GM19455 (cell line): ENCODE results near the gene SST.

Experiments used
- ATAC-seq: cut with Tn5 transposase; IDR thresholded peaks from one replicate; pipeline ENCODE4 v1.9.1; 2021; ENCODE audit not compliant: unreplicated experiment

Gene SST

DNA sequence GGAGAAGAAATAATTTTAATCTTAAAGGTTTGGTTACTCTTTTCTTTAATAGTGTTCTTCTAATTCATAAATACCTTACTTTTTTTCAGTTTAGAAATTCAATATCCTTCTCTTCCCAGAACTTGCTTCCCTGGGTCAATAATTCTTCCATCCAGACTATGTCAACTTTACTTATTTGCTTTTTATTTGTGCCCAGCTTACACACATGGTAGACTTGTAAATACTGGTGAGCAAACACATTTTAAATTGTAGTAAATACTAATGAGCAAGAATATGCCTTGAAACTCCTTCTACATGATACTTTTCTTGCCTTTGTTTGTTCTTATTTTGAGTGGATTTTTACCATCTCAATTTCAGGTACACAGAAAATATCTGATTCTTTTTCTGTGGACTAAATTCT is 33.7 kb downstream of the SST start:
- no peak for ATAC-seq

DNA sequence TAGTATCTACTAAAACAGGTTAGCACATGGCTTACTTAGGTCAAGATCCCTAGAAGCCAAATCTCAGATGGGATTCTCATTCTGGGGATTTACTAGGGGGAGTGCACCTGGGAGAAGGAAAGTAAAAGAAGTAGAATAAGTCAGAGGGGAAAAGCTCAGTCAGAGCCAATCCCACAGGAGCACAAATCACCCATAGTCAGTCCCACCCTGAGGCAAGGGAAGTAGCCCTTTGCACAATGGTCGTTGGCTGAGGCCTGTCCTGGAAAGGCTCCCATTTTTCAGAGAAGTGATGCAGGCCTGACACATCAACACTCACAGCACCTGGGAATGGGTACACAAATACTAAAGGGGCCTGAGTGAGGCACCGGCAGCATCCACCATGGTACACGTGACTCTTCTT is 39.8 kb downstream of the SST start:
- ATAC-seq = no peak

DNA sequence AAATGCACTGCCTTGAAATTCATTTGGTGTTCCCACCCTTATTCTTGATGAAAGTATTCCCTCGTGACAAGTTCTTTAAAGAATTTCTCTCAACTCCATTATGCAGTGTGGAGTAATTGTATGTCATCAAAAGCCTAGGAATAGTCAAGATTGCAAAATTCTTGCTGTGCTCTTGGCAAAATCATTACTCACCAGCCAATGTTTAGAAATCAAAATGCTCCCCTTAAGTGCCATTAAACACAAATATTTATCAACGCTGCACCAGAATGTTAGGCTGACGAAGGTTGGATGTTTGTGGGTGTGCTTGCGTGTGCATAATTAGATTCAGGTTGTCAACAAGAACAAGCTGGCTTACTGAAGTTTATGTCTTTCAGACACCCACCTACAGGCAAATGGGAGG is 40.5 kb downstream of the SST start:
- ATAC-seq = no peak

DNA sequence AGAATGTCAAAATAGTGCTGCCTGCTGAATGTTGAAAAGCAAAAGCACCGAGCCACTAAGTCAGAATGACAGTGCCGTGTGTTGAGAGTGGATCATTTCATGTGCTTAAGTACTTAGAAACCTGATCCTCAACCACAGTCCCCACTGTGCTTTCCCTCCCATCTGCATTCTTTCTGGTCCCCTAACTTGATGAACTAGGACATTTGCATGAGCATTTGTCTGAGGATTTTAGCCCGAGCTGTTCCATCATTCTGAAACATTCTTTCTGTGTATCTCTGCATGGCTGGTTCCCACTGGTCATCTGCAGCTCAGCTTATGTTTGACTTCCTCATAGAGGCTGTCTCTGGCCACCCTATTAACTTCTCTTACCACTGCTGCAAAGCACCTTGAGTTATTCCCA is 42.0 kb downstream of the SST start:
- no peak for ATAC-seq

DNA sequence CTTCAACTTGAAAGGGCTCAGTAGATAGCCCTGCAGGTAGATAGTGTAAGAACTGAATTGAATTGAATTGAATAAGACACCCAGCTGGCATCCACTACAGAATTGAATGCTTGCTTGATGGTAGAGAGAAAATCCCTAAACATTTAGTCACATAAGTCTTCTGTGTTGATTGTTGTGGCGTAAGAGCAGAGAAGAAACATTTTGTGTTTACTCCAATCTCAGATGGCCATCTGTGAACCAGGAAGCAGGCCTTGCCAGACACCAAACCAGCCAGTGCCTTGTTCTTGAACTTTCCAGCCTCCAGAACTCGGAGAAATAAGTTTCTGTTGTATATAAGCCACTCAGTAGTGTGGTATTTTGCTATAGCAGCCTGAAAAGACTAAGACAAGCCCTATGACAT is 43.6 kb downstream of the SST start:
- no peak for ATAC-seq

DNA sequence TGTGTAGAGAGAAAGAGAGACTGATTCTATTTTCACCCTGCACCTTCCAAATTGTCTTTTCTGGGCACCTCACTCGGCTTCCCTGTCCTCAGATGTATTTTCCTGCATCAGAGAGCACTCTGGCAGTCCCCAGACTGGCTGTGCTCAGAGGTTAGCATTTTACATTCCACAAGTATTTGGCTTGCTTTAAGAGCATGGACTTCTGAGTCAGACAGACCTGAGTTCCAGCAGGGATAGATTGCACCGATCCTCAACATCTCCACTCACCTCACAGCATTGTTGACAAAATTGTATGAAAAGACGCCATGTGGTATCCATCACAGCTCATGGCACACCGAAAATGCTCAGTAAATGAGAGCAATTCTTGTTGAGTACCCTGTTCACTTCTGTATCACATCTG is 45.6 kb downstream of the SST start:
- no peak for ATAC-seq

DNA sequence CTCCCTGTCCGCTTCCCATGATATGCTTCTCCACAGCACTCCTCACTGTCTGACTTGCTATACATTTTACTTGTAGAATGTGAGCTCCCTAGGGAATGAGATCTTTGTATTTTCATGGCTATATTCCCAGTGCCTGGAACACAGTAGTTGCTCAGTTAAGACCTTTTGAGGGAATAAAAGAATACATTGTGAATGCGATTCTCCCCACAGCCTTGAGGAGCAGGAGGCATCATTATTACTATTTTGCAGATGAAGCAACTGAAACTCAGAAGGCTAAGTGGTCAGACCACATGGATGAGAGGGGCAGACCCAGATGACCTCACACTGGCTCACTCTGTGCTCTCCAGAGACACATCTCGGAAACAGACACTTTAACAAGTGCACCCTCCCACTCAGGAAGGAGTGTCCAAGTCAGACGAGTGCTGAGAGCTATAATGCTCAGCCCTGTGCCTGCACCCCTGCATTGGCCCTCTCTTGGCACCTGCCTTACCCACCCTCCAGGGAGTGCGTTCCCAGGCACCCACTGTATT is 46.8 kb downstream of the SST start:
- no peak for ATAC-seq

DNA sequence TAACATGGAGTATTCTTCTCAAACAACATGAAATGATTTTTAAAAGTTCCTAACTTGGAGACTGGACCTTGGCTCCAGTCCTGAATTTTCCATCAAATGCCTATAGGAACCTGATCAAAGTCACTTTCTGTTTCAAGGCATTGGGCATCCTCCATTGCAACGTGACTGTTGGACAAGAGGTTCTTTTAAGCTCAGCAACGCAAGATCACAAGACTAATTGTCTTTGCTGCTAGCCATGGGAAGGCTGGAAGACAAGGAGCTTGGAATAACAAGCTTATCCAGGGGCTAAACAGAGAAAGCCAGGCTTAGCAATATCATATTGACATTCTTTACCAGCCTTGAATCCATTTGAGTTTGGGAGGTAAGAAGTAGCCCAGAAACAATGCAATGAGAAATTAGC is 48.3 kb downstream of the SST start:
- no peak for ATAC-seq

DNA sequence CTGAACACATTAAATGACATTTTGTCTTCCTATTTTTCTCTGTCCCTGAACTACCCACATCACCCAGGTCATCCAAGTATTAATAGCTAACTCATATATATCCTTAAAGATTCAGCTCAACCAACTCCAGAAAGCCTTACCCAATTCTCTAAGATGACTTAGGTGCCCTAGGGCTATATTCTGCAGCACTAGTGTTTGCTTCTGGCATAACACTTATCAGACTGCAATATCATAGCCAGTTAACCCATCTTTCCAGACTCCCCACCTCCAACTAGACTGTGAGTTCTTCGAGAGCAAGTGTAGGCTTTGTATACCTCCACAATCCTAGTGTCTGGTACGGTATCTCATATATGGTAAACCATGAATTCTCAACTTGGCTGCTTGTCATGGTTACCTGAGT is 50.7 kb downstream of the SST start:
- no peak for ATAC-seq
